PC-9 (cell line): ENCODE results near the gene ANO2. TPM values are rescaled to one million over a fixed set of nuclear protein-coding genes. Genes with fewer than 3 reads are reported as not detected.

Experiments
- BruUV-seq: library from RNA; stranded (reverse); fragments of 400-500 nt; replicated peaks from 2 replicates; lab custom pipeline; 2021; lab: Mats Ljungman, UMichigan
- CTCF ChIA-PET: fragments of 300-600 bp; sonication (Branson Sonifier 250); formaldehyde crosslinking; loops from one replicate; lab custom pipeline; 2022; ENCODE audit warnings: antibody characterized with exemption; lab: Charles Lee
- POLR2A ChIA-PET: fragments of 300-600 bp; sonication (Branson Sonifier 250); formaldehyde crosslinking; loops from one replicate; lab custom pipeline; 2022; ENCODE audit warnings: antibody characterized with exemption; ENCODE audit not compliant: unreplicated experiment; lab: Charles Lee
- DNase-seq, 2 experiments: peaks; one replicate each; pipeline versions ENCODE4 v3.0.0 to v3.0.0-alpha.2; 2015 to 2022; ENCODE audit warnings: mixed read lengths in 1 of 2
- H2AFZ ChIP-seq: fragments of 200-600 bp; sonication (generic); 2 replicates; pipeline ENCODE4 v1.8.1; 2017; ENCODE audit warnings: antibody characterized with exemption
- H3F3A ChIP-seq: fragments of 200-600 bp; sonication (generic); 2 replicates; pipeline ENCODE4 v1.8.1; 2017; ENCODE audit warnings: antibody characterized with exemption, mild to moderate bottlenecking, low read depth; ENCODE audit not compliant: insufficient read depth
- H3K27ac ChIP-seq: fragments of 200-600 bp; sonication (generic); 2 replicates; pipeline ENCODE4 v1.6.1; 2016; ENCODE audit warnings: mixed run types
- H3K27me3 ChIP-seq: fragments of 200-600 bp; sonication (generic); 2 replicates; pipeline ENCODE4 v1.6.1; 2016; ENCODE audit warnings: low read depth, mixed run types; ENCODE audit not compliant: insufficient read depth
- H3K36me3 ChIP-seq: fragments of 200-600 bp; sonication (generic); 2 replicates; pipeline ENCODE4 v1.6.1; 2016; ENCODE audit warnings: low read depth, mixed run types
- H3K4me1 ChIP-seq: fragments of 200-600 bp; sonication (generic); replicated peaks from 2 replicates; pipeline ENCODE4 v1.6.1; 2016; ENCODE audit warnings: mixed run types; ENCODE audit not compliant: insufficient read depth
- H3K4me2 ChIP-seq: fragments of 200-600 bp; sonication (generic); 2 replicates; pipeline ENCODE4 v1.6.1; 2017; ENCODE audit warnings: mixed run types
- H3K4me3 ChIP-seq: fragments of 200-600 bp; sonication (generic); 2 replicates; pipeline ENCODE4 v1.6.1; 2016; ENCODE audit warnings: mixed run types
- H3K79me2 ChIP-seq: fragments of 200-600 bp; sonication (generic); 2 replicates; pipeline ENCODE4 v1.6.1; 2017; ENCODE audit warnings: low read depth, mixed run types
- H3K9me2 ChIP-seq: fragments of 200-600 bp; sonication (generic); 2 replicates; pipeline ENCODE4 v1.8.1; 2017; ENCODE audit warnings: mild to moderate bottlenecking; ENCODE audit not compliant: insufficient read depth
- H3K9me3 ChIP-seq: fragments of 200-600 bp; sonication (generic); 2 replicates; pipeline ENCODE4 v1.8.1; 2016; ENCODE audit warnings: low read depth; ENCODE audit not compliant: insufficient read depth
- H4K20me1 ChIP-seq: fragments of 200-600 bp; sonication (generic); 2 replicates; pipeline ENCODE4 v1.8.1; 2017; ENCODE audit not compliant: insufficient read depth
- CTCF ChIP-seq: fragments of 200-600 bp; sonication (generic); conservative IDR thresholded peaks from 2 replicates; pipeline ENCODE4 v1.6.1; 2017; ENCODE audit warnings: mixed run types, antibody characterized with exemption, mild to moderate bottlenecking, moderate library complexity
- EZH2 ChIP-seq: fragments of 200-600 bp; sonication (generic); IDR thresholded peaks from 2 replicates; pipeline ENCODE4 v1.8.0; 2017; ENCODE audit warnings: antibody characterized with exemption, low read depth
- intact Hi-C: fragments of 100-400 bp; cut with micrococcal nuclease; formaldehyde crosslinking; loops from one replicate; pipeline ENCODE4 v1.10.0; 2022; ENCODE audit not compliant: unreplicated experiment
- total RNA-seq: library from RNA; stranded (reverse); gene quantifications from 2 replicates; pipeline ENCODE4 v1.2.3, GENCODE V29; 2021

Gene ANO2
- total RNA-seq, 1 experiment from 2014 or later = not detected

GRCh38 chr12:5736527-5736926 lies 208.5 kb downstream of the ANO2 start:
- Histone ChIP-seq H3K36me3 (no peaks in the 10 kb centered on the region), H3K4me2 (no peak overlapping the region), H3K79me2 (no peaks in the 10 kb centered on the region), H3F3A (no peaks in the 10 kb centered on the region), H4K20me1 (no peaks in the 10 kb centered on the region; the same call in 1 of the 2 replicates), H3K4me1 (no peaks in the 10 kb centered on the region), H3K27ac (no peak overlapping the region), H3K9me2 (no peaks in the 10 kb centered on the region), H3K4me3 (no peak overlapping the region), H2AFZ (no peak overlapping the region), H3K9me3 (no peaks in the 10 kb centered on the region), H3K27me3 (peaks cover 69% of the 10 kb centered on the region)
- POLR2A ChIA-PET = no interaction called here
- BruUV-seq = no TSS peak
- intact Hi-C loops = no loop called here
- CTCF ChIA-PET = no interaction called here
- DNase-seq = no peak
- TF ChIP-seq EZH2 = no peak
- TF ChIP-seq CTCF = no peak

DNA sequence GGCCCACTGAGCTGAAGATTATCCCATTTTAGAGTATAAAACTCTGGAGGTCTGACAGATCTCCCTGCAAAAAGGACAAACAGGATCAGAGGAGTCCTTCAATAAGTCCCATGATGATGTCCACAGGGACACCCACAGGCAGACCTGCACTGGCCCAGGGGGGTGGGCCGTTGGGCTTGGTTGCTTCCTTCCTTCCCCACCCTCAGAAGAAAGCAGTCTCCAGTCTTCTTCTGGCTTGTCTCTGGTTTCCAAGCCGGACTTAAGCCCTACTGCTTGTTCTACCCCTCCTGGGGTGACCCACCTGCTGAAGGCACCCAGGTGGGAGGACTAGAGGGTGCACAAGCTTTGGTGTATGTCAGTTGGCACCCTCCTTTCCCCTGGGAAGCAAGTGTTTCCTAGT lies 209.0 kb downstream of the ANO2 start:
- CTCF ChIA-PET = no interaction called here
- no peaks in the 10 kb centered on the region for H3K4me1 ChIP-seq
- no peaks in the 10 kb centered on the region for H3K36me3 ChIP-seq
- no peaks in the 10 kb centered on the region for H3K9me3 ChIP-seq
- H2AFZ ChIP-seq = no peak overlapping the region
- H3K27ac ChIP-seq = no peak overlapping the region
- TF ChIP-seq CTCF (no peak), EZH2 (no peak)
- no peak overlapping the region for H3K4me3 ChIP-seq
- H3K27me3 ChIP-seq = peaks cover 69% of the 10 kb centered on the region
- intact Hi-C loops = no loop called here
- H4K20me1 ChIP-seq = no peaks in the 10 kb centered on the region; the same call in 1 of the 2 replicates
- H3K79me2 ChIP-seq = no peaks in the 10 kb centered on the region
- BruUV-seq = no TSS peak
- H3K9me2 ChIP-seq = no peaks in the 10 kb centered on the region
- POLR2A ChIA-PET = interaction anchor here (0.8 kb wide), 1 partner anchor 1017 kb away, joined by 4 read pairs; the partner anchor contains the start of gene MLF2
- no peak for DNase-seq
- H3F3A ChIP-seq = no peaks in the 10 kb centered on the region
- no peak overlapping the region for H3K4me2 ChIP-seq

DNA sequence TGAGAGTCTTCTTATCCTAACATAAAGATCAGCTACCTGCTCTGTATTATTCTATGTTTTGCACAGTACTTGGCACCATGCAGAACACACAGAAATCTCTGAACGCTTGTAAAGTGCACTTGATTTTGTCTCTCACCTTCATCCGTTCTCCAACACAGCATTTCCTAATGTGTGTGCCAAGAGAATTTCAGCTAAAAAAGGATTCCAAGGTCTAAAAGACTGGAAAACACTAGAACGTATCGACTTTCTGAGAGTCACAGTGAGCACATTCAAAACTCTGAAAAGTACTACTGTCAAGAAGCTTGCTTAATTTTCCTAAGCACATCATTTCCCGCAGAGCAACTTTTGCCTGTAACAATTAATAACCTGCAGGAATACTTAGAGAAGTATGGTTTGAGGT lies 211.1 kb downstream of the ANO2 start:
- H3K4me3 ChIP-seq = no peak overlapping the region
- H3K27me3 ChIP-seq = peaks cover 63% of the 10 kb centered on the region
- intact Hi-C loops = no loop called here
- BruUV-seq = no TSS peak
- H3K4me2 ChIP-seq = no peak overlapping the region
- DNase-seq = no peak
- H4K20me1 ChIP-seq = no peaks in the 10 kb centered on the region; the same call in 1 of the 2 replicates
- no peaks in the 10 kb centered on the region for H3K9me2 ChIP-seq
- ChIA-PET POLR2A (no interaction called here), CTCF (no interaction called here)
- no peaks in the 10 kb centered on the region for H3K36me3 ChIP-seq
- no peaks in the 10 kb centered on the region for H3F3A ChIP-seq
- no peaks in the 10 kb centered on the region for H3K4me1 ChIP-seq
- no peak for TF ChIP-seq EZH2
- no peak for TF ChIP-seq CTCF
- H3K79me2 ChIP-seq = no peaks in the 10 kb centered on the region
- H3K9me3 ChIP-seq = no peaks in the 10 kb centered on the region
- no peak overlapping the region for H2AFZ ChIP-seq
- no peak overlapping the region for H3K27ac ChIP-seq
